ENCODE measurements around the gene SASS6.

DNA sequence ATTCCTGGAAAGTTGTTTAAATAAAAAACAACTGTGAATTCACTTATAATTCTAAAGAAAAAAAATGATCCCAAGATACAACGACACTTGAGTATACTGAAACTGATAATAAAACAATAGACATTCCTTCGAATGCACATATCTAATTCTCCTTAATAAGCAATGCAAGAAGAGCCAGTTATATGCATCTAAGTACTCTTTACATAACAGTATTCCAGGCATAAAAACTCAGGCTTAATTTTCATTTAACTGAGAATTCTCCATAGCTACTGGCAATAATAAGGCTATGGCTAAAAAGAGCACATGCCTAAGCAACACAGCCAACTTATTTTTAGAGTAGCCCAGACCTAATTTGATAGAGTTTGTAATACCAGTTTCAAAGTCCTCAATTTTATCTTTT lies 31.2 kb downstream of the SASS6 start:
- TF ChIP-seq, protein P1, sequence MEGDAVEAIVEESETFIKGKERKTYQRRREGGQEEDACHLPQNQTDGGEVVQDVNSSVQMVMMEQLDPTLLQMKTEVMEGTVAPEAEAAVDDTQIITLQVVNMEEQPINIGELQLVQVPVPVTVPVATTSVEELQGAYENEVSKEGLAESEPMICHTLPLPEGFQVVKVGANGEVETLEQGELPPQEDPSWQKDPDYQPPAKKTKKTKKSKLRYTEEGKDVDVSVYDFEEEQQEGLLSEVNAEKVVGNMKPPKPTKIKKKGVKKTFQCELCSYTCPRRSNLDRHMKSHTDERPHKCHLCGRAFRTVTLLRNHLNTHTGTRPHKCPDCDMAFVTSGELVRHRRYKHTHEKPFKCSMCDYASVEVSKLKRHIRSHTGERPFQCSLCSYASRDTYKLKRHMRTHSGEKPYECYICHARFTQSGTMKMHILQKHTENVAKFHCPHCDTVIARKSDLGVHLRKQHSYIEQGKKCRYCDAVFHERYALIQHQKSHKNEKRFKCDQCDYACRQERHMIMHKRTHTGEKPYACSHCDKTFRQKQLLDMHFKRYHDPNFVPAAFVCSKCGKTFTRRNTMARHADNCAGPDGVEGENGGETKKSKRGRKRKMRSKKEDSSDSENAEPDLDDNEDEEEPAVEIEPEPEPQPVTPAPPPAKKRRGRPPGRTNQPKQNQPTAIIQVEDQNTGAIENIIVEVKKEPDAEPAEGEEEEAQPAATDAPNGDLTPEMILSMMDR (IDR thresholded peaks at IDR 0.05) = no peak
- TF ChIP-seq POLR2AphosphoS5 (IDR thresholded peaks at IDR 0.05) = no peak

Data from suprapubic skin (tissue), 3 donors.